Chondrocyte (in vitro differentiated cells): Measurements from ENCODE around the gene ARID5B. TPM values are rescaled to one million over a fixed set of nuclear protein-coding genes. Genes with fewer than 3 reads are reported as not detected.

Source experiments
- DNase-seq: peaks from one replicate; pipeline ENCODE4 v3.0.0; 2021; ENCODE audit warnings: mixed read lengths, low spot score
- H3K27ac Mint-ChIP-seq: one replicate; pipeline ENCODE4 v1.8.0; 2021; ENCODE audit warnings: mild to moderate bottlenecking, moderate library complexity, mixed read lengths; ENCODE audit not compliant: unreplicated experiment
- H3K27me3 Mint-ChIP-seq: 2 replicates; pipeline ENCODE4 v1.8.0; 2021; ENCODE audit warnings: low read depth, mixed read lengths
- H3K36me3 Mint-ChIP-seq: 2 replicates; pipeline ENCODE4 v1.8.0; 2021; ENCODE audit warnings: low read depth, mixed read lengths
- H3K4me1 Mint-ChIP-seq: 2 replicates; pipeline ENCODE4 v1.8.0; 2021; ENCODE audit warnings: low read depth, mild to moderate bottlenecking, mixed read lengths
- H3K4me3 Mint-ChIP-seq: one replicate; pipeline ENCODE4 v1.8.0; 2021; ENCODE audit warnings: mild to moderate bottlenecking, moderate library complexity, mixed read lengths; ENCODE audit not compliant: unreplicated experiment
- H3K9me3 Mint-ChIP-seq: 2 replicates; pipeline ENCODE4 v1.8.0; 2021; ENCODE audit warnings: low read depth, mixed read lengths
- CTCF ChIP-seq: fragments of 200-600 bp; sonication (generic); IDR thresholded peaks from 2 replicates; pipeline ENCODE4 v1.5.0; 2021; ENCODE audit warnings: antibody characterized with exemption, mild to moderate bottlenecking, moderate library complexity
- total RNA-seq: library from RNA; stranded (reverse); gene quantifications from 3 replicates; pipeline ENCODE4 v1.2.1, GENCODE V29; 2021

Gene ARID5B
- total RNA-seq, 1 donor from 2014 or later: 93.6 TPM

DNA sequence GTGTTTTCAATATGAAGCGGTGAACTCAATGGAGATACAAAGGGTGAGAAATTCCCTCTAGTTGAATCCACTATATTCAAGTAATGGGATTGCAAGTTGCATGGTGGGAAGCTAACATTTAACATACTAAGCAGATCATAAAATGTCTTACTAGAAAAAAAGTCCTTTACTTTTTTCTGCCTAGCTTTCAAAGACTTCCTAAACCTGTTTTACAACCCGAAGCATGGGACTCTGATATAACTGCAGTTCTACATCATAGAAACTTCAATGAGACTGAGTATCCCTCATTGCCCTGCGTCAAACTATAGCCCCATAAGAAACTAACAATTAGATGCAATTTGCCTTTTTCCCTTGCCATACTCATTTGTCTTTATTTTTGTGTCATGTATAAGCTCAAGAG is 187.3 kb downstream of the ARID5B start:
- Mint-ChIP-seq H3K4me1 (peaks cover 83% of the 10 kb centered on the region), H3K36me3 (peaks cover 67% of the 10 kb centered on the region), H3K9me3 (no peaks in the 10 kb centered on the region), H3K27ac (no peak overlapping the region), H3K4me3 (no peak overlapping the region), H3K27me3 (no peaks in the 10 kb centered on the region)
- no peak for DNase-seq
- TF ChIP-seq CTCF: no peak

DNA sequence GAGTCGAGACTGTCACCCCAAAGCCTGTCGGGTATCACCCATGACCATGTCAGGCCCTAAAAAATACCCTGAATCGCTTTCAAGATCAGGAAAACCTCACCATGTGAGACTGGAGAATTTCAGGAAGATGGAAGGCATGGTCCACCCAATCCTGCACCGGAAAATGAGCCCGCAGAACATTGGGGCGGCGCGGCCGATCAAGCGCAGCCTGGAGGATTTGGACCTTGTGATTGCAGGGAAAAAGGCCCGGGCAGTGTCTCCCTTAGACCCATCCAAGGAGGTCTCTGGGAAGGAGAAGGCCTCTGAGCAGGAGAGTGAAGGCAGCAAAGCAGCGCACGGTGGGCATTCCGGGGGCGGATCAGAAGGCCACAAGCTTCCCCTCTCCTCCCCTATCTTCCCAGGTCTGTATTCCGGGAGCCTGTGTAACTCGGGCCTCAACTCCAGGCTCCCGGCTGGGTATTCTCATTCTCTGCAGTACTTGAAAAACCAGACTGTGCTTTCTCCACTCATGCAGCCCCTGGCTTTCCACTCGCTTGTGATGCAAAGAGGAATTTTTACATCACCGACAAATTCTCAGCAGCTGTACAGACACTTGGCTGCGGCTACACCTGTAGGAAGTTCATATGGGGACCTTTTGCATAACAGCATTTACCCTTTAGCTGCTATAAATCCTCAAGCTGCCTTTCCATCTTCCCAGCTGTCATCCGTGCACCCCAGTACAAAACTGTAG is 191.0 kb downstream of the ARID5B start:
- Mint-ChIP-seq H3K4me1 (peaks cover 89% of the 10 kb centered on the region), H3K4me3 (no peak overlapping the region), H3K36me3 (peaks cover 57% of the 10 kb centered on the region), H3K27me3 (no peaks in the 10 kb centered on the region), H3K27ac (peak overlapping the region; percentile 97), H3K9me3 (no peaks in the 10 kb centered on the region)
- TF ChIP-seq CTCF: no peak
- DNase-seq: no peak

- no peak for TF ChIP-seq CTCF
- peak overlapping the region; percentile 97 for H3K27ac Mint-ChIP-seq
- no peaks in the 10 kb centered on the region for H3K27me3 Mint-ChIP-seq
- DNase-seq: no peak
- peaks cover 90% of the 10 kb centered on the region for H3K4me1 Mint-ChIP-seq
- H3K9me3 Mint-ChIP-seq: peaks cover 3% of the 10 kb centered on the region
- peak overlapping the region; percentile 20 for H3K4me3 Mint-ChIP-seq
- peaks cover 50% of the 10 kb centered on the region for H3K36me3 Mint-ChIP-seq
Observed at GRCh38 chr10:62093863-62094291, 192.4 kb downstream of the ARID5B start.

- H3K36me3 Mint-ChIP-seq: peaks cover 39% of the 10 kb centered on the region
- TF ChIP-seq CTCF: no peak
- DNase-seq: no peak
- H3K4me1 Mint-ChIP-seq: peaks cover 78% of the 10 kb centered on the region
- peak overlapping the region; percentile 7 for H3K4me3 Mint-ChIP-seq
- H3K27ac Mint-ChIP-seq: peak overlapping the region; percentile 97
- no peaks in the 10 kb centered on the region for H3K27me3 Mint-ChIP-seq
- H3K9me3 Mint-ChIP-seq: peaks cover 3% of the 10 kb centered on the region
Observed at GRCh38 chr10:62095181-62096122, 194.0 kb downstream of the ARID5B start.

DNA sequence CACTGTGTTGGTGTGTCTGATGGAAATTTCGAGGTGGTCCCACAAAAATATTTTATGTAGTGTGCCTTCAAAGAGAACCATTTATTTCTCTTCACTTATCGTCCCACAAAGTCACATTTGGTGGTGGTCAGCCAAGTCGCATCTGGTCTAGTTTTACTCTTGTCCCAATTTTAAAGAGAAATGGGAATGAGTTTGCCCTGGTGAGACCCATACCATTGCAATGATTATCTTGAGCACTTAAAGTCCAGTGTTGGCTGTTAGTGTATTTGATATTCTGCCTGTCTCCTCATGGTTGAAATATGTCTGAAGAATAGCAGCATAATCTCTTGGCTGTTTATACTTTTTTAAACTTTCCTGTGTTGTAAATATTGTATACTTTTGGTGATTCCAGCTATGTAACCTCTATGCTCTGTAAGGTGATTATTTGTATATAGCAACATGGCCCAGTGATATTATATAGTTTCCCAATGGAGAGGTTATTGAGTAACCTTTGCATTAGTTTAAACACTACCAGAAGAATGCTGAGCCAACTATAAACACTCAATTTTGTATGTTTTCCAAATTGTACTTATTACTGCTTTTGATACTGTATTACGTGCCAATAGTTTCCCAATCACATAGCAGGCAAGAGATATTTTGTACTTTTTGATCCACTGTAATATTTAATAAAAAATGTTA is 194.9 kb downstream of the ARID5B start:
- H3K4me3 Mint-ChIP-seq: no peak overlapping the region
- TF ChIP-seq CTCF: no peak
- H3K9me3 Mint-ChIP-seq: peaks cover 3% of the 10 kb centered on the region
- no peaks in the 10 kb centered on the region for H3K27me3 Mint-ChIP-seq
- peak overlapping the region; percentile 64 for H3K27ac Mint-ChIP-seq
- DNase-seq: no peak
- H3K36me3 Mint-ChIP-seq: peaks cover 29% of the 10 kb centered on the region
- H3K4me1 Mint-ChIP-seq: peaks cover 69% of the 10 kb centered on the region
